ENCODE measurements around the gene FXR2. TPM values are rescaled to one million over a fixed set of nuclear protein-coding genes. Genes with fewer than 3 reads are reported as not detected.

FXR2 gene
- total and polyA plus RNA-seq, 4 donors: 6.8 to 18.3 (median 14.8) TPM

GRCh38 chr17:7640783-7641182 lies 26.1 kb upstream of the FXR2 start:
- H3K27ac ChIP-seq (ENCODE audit: low read depth in 1 of 2, low read length in 2 of 2): no peak overlapping the region
- TF ChIP-seq HNF4A (conservative IDR thresholded peaks at IDR 0.05): no peak
- H3K4me3 ChIP-seq (ENCODE audit: low read depth in 1 of 3, low read length in 3 of 3): no peak overlapping the region
- no peaks in the 10 kb centered on the region for H3K9me3 ChIP-seq (ENCODE audit: control insufficient read depth in 4 of 4, low read length in 3 of 4)
- WGBS: 94% methylated on average over 26 of the region's 26 CpGs
- H3K27me3 ChIP-seq (ENCODE audit: control insufficient read depth in 4 of 4, insufficient read depth in 4 of 4, low read length in 3 of 4): no peaks in the 10 kb centered on the region
- no peaks in the 10 kb centered on the region for H3K4me1 ChIP-seq (ENCODE audit: control insufficient read depth in 4 of 4, insufficient read depth in 4 of 4, low read length in 3 of 4)
- H3K36me3 ChIP-seq (ENCODE audit: control insufficient read depth in 4 of 4, insufficient read depth in 3 of 4, low read depth in 1 of 4, low read length in 3 of 4): no peaks in the 10 kb centered on the region
- DNase-seq (ENCODE audit: low spot score): no peak
- no peak overlapping the region for H3K9ac ChIP-seq (ENCODE audit: low read depth in 1 of 2, low read length in 2 of 2)

DNA sequence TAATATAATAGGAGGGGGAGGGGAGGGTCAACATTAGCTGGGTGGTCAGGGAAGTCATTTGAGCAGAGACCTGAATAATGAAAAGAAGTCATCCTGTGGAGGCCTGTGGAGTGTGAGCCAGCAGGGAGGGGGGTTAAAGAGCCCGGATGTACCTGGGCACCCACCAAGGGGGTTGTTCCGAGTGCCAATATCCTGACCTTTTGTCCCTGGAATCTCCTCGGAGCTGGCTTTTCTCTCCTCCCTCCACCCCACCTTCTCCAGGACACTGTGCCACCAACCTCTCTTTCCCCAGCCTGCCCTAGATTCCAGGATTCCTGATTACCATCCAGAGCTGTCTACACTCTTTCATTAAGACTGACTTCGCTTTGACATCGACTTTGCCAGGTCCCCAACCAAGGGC lies 21.5 kb upstream of the FXR2 start:
- Histone ChIP-seq H3K27me3 (ENCODE audit: control insufficient read depth in 4 of 4, insufficient read depth in 4 of 4, low read length in 3 of 4) (no peaks in the 10 kb centered on the region), H3K9me3 (ENCODE audit: control insufficient read depth in 4 of 4, low read length in 3 of 4) (no peaks in the 10 kb centered on the region), H3K9ac (ENCODE audit: low read depth in 1 of 2, low read length in 2 of 2) (no peak overlapping the region), H3K4me3 (ENCODE audit: low read depth in 1 of 3, low read length in 3 of 3) (no peak overlapping the region), H3K36me3 (ENCODE audit: control insufficient read depth in 4 of 4, insufficient read depth in 3 of 4, low read depth in 1 of 4, low read length in 3 of 4) (no peaks in the 10 kb centered on the region), H3K4me1 (ENCODE audit: control insufficient read depth in 4 of 4, insufficient read depth in 4 of 4, low read length in 3 of 4) (peaks cover 8 to 22% (median 21%) of the 10 kb centered on the region in 4 donors), H3K27ac (ENCODE audit: low read depth in 1 of 2, low read length in 2 of 2) (no peak overlapping the region)
- TF ChIP-seq RXRA (IDR thresholded peaks at IDR 0.05) (no peak), FOXA1 (IDR thresholded peaks at IDR 0.05) (no peak), GABPA (IDR thresholded peaks at IDR 0.05 in 1 of 2, conservative IDR thresholded peaks at IDR 0.05 in 1 of 2) (no peak), HNF4A (conservative IDR thresholded peaks at IDR 0.05) (no peak), RAD21 (IDR thresholded peaks at IDR 0.05) (no peak), REST (IDR thresholded peaks at IDR 0.05) (no peak), ZBTB33 (IDR thresholded peaks at IDR 0.05) (no peak), NR2F2 (IDR thresholded peaks at IDR 0.05) (no peak), SP1 (IDR thresholded peaks at IDR 0.05) (no peak)
- TF ChIP-seq, protein P1, sequence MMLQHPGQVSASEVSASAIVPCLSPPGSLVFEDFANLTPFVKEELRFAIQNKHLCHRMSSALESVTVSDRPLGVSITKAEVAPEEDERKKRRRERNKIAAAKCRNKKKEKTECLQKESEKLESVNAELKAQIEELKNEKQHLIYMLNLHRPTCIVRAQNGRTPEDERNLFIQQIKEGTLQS (IDR thresholded peaks at IDR 0.05): no peak
- no peak for DNase-seq (ENCODE audit: low spot score)
- 70% methylated on average over 5 of the region's 5 CpGs for WGBS

DNA sequence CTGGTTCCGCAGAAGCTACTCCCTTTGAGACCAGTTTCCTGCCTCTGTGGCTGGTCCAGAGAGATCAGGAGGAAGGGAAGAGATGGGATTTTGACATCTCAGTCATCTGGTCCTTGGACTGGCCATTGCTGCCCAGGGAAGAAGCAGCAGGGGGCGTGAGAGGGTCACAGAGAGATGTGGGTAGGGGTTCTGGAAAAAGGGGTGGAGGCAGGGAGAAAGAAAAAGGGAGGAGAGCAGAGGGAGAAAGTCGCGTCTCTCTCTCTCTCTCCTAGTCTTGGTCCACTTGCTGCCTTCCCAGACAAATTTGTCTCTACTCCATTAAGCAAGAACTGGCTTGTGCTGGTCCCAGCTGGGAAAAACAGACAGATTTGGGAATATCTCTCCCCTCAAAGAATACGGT lies 19.7 kb upstream of the FXR2 start:
- Histone ChIP-seq H3K9me3 (ENCODE audit: control insufficient read depth in 4 of 4, low read length in 3 of 4) (no peaks in the 10 kb centered on the region), H3K4me1 (ENCODE audit: control insufficient read depth in 4 of 4, insufficient read depth in 4 of 4, low read length in 3 of 4) (peaks cover 15 to 40% (median 34%) of the 10 kb centered on the region in 4 donors), H3K36me3 (ENCODE audit: control insufficient read depth in 4 of 4, insufficient read depth in 3 of 4, low read depth in 1 of 4, low read length in 3 of 4) (no peaks in the 10 kb centered on the region), H3K9ac (ENCODE audit: low read depth in 1 of 2, low read length in 2 of 2) (no peak overlapping the region), H3K4me3 (ENCODE audit: low read depth in 1 of 3, low read length in 3 of 3) (no peak overlapping the region), H3K27ac (ENCODE audit: low read depth in 1 of 2, low read length in 2 of 2) (no peak overlapping the region), H3K27me3 (ENCODE audit: control insufficient read depth in 4 of 4, insufficient read depth in 4 of 4, low read length in 3 of 4) (no peaks in the 10 kb centered on the region)
- 54% methylated on average over 5 of the region's 5 CpGs for whole genome bisulfite sequencing
- peak; percentile 72 for DNase-seq (ENCODE audit: low spot score)
- TF ChIP-seq HNF4A (conservative IDR thresholded peaks at IDR 0.05): peak in 1 of 2 donors; percentile 23
- TF ChIP-seq CTCF (IDR thresholded peaks at IDR 0.05; ENCODE audit: low read depth, low read length, missing input control): peak; percentile 53
- no peak for TF ChIP-seq YY1 (IDR thresholded peaks at IDR 0.05)
- peak; percentile 68 to 82 for TF ChIP-seq RAD21 (IDR thresholded peaks at IDR 0.05)

Measured in liver (tissue), 9 donors.